B cell (primary cell): Measurements from ENCODE around the gene USP44.

Experiments
- CTCF ChIP-seq: fragments of 200-600 bp; IDR thresholded peaks from one replicate; pipeline ENCODE4 v1.8.0; 2022; ENCODE audit warnings: antibody characterized with exemption, mild to moderate bottlenecking
- EZH2 ChIP-seq: IDR thresholded peaks from 2 replicates; pipeline ENCODE4 v1.6.1; 2012; ENCODE audit warnings: borderline replicate concordance, low read depth, mild to moderate bottlenecking, moderate library complexity, low read length; ENCODE audit not compliant: insufficient read depth, poor library complexity, severe bottlenecking

- no peak for TF ChIP-seq CTCF
- no peak for TF ChIP-seq EZH2
Measured at GRCh38 chr12:95474660-95474958, 76.7 kb downstream of the USP44 start.
